GM12878 (cell line): Measurements from ENCODE around the gene CPSF4L. TPM values are rescaled to one million over a fixed set of nuclear protein-coding genes. Genes with fewer than 3 reads are reported as not detected.

Experiments used
- ATAC-seq: fragments of 200-7000 bp; cut with Tn5 transposase; 3 replicates; pipeline ENCODE4 v1.9.1; 2020; ENCODE audit warnings: mild to moderate bottlenecking, moderate library complexity
- BruUV-seq: library from RNA; stranded (reverse); fragments of 400-500 nt; replicated peaks from 2 replicates; lab custom pipeline; 2021; lab: Mats Ljungman, UMichigan
- CTCF ChIA-PET: fragments of 300-600 bp; sonication (Branson Sonifier 250); formaldehyde crosslinking; extraction: SDS; loops from one replicate; lab custom pipeline; 2021; ENCODE audit warnings: inconsistent platforms; lab: Yijun Ruan, JAX
- POLR2A ChIA-PET: fragments of 350-600 bp; formaldehyde crosslinking; extraction: SDS; loops from one replicate; lab custom pipeline; 2021; ENCODE audit warnings: inconsistent platforms; lab: Charles Lee
- RAD21 ChIA-PET: fragments of 300-600 bp; sonication (Branson Sonifier 250); formaldehyde crosslinking; loops from one replicate; lab custom pipeline; 2023; ENCODE audit warnings: antibody characterized with exemption; ENCODE audit not compliant: unreplicated experiment; lab: Charles Lee
- SMC1A ChIA-PET: fragments of 300-600 bp; sonication (Branson Sonifier 250); formaldehyde crosslinking; loops from one replicate; lab custom pipeline; 2023; ENCODE audit not compliant: unreplicated experiment, uncharacterized antibody; lab: Charles Lee
- DNase-seq: peaks from one replicate; pipeline ENCODE4 v3.0.0-alpha.2; 2011; ENCODE audit warnings: low read depth, low spot score
- FAIRE-seq: peaks from 3 replicates; lab custom pipeline; 2011; peaks lifted over from hg19 to GRCh38; lab: Jason Lieb, UNC
- H2AFZ ChIP-seq: 2 replicates; pipeline ENCODE4 v1.6.0; 2011; ENCODE audit warnings: low read depth, low read length, control low read depth; ENCODE audit not compliant: control insufficient read depth
- H3K27ac ChIP-seq: 2 replicates; pipeline ENCODE4 v1.5.1; 2011; ENCODE audit warnings: control low read depth; ENCODE audit not compliant: control insufficient read depth, insufficient read depth
- H3K27me3 ChIP-seq, 2 experiments: replicated peaks in 1 of 2; 2 replicates each; pipeline versions ENCODE4 v1.6.0 to v1.6.1; 2011; ENCODE audit warnings: low read length in 1 of 2; ENCODE audit not compliant: control insufficient read depth in 2 of 2, insufficient read depth in 2 of 2
- H3K36me3 ChIP-seq, 2 experiments: 2 replicates each; pipeline ENCODE4 v1.5.1; 2011; ENCODE audit warnings: low read length in 1 of 2; ENCODE audit not compliant: control insufficient read depth in 2 of 2, insufficient read depth in 2 of 2
- H3K4me1 ChIP-seq: 2 replicates; pipeline ENCODE4 v1.6.1; 2011; ENCODE audit warnings: mild to moderate bottlenecking, low read length, moderate library complexity, mixed read lengths; ENCODE audit not compliant: control insufficient read depth, insufficient read depth
- H3K4me2 ChIP-seq: 2 replicates; pipeline ENCODE4 v1.6.0; 2011; ENCODE audit warnings: control low read depth; ENCODE audit not compliant: control insufficient read depth, insufficient read depth
- H3K4me3 ChIP-seq: fragments of 200-600 bp; sonication (generic); 2 replicates; pipeline ENCODE4 v1.5.1; 2016
- H3K79me2 ChIP-seq: 2 replicates; pipeline ENCODE4 v1.6.0; 2011; ENCODE audit warnings: low read length; ENCODE audit not compliant: control insufficient read depth, insufficient read depth
- H3K9ac ChIP-seq: 2 replicates; pipeline ENCODE4 v1.8.0; 2011; ENCODE audit warnings: low read length, control low read depth, mixed read lengths; ENCODE audit not compliant: control insufficient read depth, insufficient read depth
- H3K9me3 ChIP-seq: replicated peaks from 3 replicates; pipeline ENCODE4 v1.5.1; 2011; ENCODE audit warnings: mild to moderate bottlenecking, low read length; ENCODE audit not compliant: control insufficient read depth, insufficient read depth
- H4K20me1 ChIP-seq: 2 replicates; pipeline ENCODE4 v1.6.0; 2011; ENCODE audit not compliant: control insufficient read depth, insufficient read depth
- CREB1 ChIP-seq: IDR thresholded peaks from 2 replicates; pipeline ENCODE4 v1.6.1; 2012; ENCODE audit warnings: low read depth, mild to moderate bottlenecking, inconsistent platforms
- NR2F1 ChIP-seq: fragments of 450-650 bp; conservative IDR thresholded peaks from 2 replicates; pipeline ENCODE4 v1.6.1; 2017; ENCODE audit warnings: mild to moderate bottlenecking
- POU2F2 ChIP-seq: IDR thresholded peaks from 3 replicates; pipeline ENCODE4 v1.6.1; 2011; ENCODE audit warnings: low read depth, mild to moderate bottlenecking, low read length, borderline replicate concordance
- SIN3A ChIP-seq: IDR thresholded peaks from 2 replicates; pipeline ENCODE4 v1.6.1; 2012; ENCODE audit warnings: low read depth, low read length, improper control_type of control experiment
- SREBF1 ChIP-seq: IDR thresholded peaks from 2 replicates; pipeline ENCODE4 v1.6.1; 2012; ENCODE audit warnings: mild to moderate bottlenecking, low read length
- WGBS: methylation state at CpG from one replicate; pipeline ENCODE4 v1.1.6; 2016; ENCODE audit warnings: low lambda C conversion rate; ENCODE audit not compliant: insufficient replicate concordance, insufficient coverage; ENCODE audit errors: missing lambda C conversion rate; 5-methylcytosine and 5-hydroxymethylcytosine counted together
- in situ Hi-C: fragments of 300-500 bp; cut with MboI; formaldehyde crosslinking; loops from 9 replicates; pipeline ENCODE4 v1.14.3; 2018; ENCODE audit warnings: mixed read lengths
- intact Hi-C: fragments of 100-400 bp; cut with micrococcal nuclease; formaldehyde crosslinking; loops from one replicate; pipeline ENCODE4 v1.14.2; 2022; ENCODE audit not compliant: unreplicated experiment
- polyA plus RNA-seq, 11 experiments: library from polyadenylated mRNA; depleted of rRNA in 4 of 11; unstranded in 6 of 11; stranded (reverse) in 5 of 11; fragments of >200 nt; fragmentation: Nextera tagmentation in 4 of 11; fragmentation: Illumina TruSeq in 1 of 11; extraction: Ambion mirVana in 4 of 11; extraction: Trizol in 1 of 11; gene quantifications; 1 replicate in 1 of 11; 2 replicates in 10 of 11; pipeline versions ENCODE4 v1.2.1 to v1.2.3, GENCODE V29; 2011 to 2016; ENCODE audit warnings: inconsistent platforms in 2 of 11, missing spikeins in 2 of 11, low read depth in 1 of 11
- total RNA-seq, 4 experiments: library from RNA; depleted of rRNA in 3 of 4; stranded (reverse); fragments of >200 nt in 3 of 4; fragmentation: Illumina TruSeq in 1 of 4; extraction: Trizol in 1 of 4; gene quantifications; 2 replicates each; pipeline versions ENCODE4 v1.2.1 to v1.2.3, GENCODE V29; 2013 to 2021

CPSF4L gene
- total and polyA plus RNA-seq, 10 of the 15 experiments (the other 5 are each of a cell fraction or from before 2014, with no cell fraction given) = not detected

GRCh38 chr17:73307130-73307529 is 45.5 kb upstream of the CPSF4L start (continued):
- TF ChIP-seq POU2F2 (no peak), SREBF1 (no peak)

- ChIA-PET SMC1A (interaction anchor here (0.8 to 2.1 kb wide), 8 partner anchors 8 to 50 kb away, joined by 3 to 6 read pairs (median 4); no protein-coding TSS in a partner anchor), RAD21 (interaction anchor here (1.1 to 2.2 kb wide), 5 partner anchors 15 to 115 kb away, joined by 3 to 9 read pairs (median 3); no protein-coding TSS in a partner anchor), POLR2A (interaction anchor here (0.6 to 2.4 kb wide), 7 partner anchors 8 to 92 kb away, joined by 3 to 18 read pairs (median 5); no protein-coding TSS in a partner anchor), CTCF (no interaction called here)
- Histone ChIP-seq H3K36me3 (no peaks in the 10 kb centered on the region), H3K4me3 (peak overlapping the region; percentile 41; the same call in 1 of the 2 replicates), H3K27me3 (no peaks in the 10 kb centered on the region), H3K4me2 (peak overlapping the region; percentile 56), H3K79me2 (peaks cover 24% of the 10 kb centered on the region), H3K27ac (no peak overlapping the region), H4K20me1 (no peaks in the 10 kb centered on the region), H3K4me1 (peaks cover 5% of the 10 kb centered on the region; the same call in 1 of the 2 replicates), H3K9me3 (no peaks in the 10 kb centered on the region), H2AFZ (no peak overlapping the region), H3K9ac (no peak overlapping the region)
- TF ChIP-seq SIN3A (no peak), CREB1 (no peak), POU2F2 (no peak), NR2F1 (peak; percentile 25; the same call in 1 of the 2 replicates)
- in situ Hi-C loops (loop anchor here (5.0 kb wide), 1 partner anchor 34 kb away; no protein-coding TSS in a partner anchor), intact Hi-C loops (no loop called here)
- DNase-seq (no peak), ATAC-seq (no peak), FAIRE-seq (no peak)
- WGBS = 74% methylated on average over 11 of the region's 11 CpGs
- BruUV-seq = no TSS peak
These were observed 44.5 kb upstream of the CPSF4L start for GRCh38 chr17:73305845-73306836.
